Measurements from ENCODE around the gene PPIP5K1.

PPIP5K1 gene

DNA sequence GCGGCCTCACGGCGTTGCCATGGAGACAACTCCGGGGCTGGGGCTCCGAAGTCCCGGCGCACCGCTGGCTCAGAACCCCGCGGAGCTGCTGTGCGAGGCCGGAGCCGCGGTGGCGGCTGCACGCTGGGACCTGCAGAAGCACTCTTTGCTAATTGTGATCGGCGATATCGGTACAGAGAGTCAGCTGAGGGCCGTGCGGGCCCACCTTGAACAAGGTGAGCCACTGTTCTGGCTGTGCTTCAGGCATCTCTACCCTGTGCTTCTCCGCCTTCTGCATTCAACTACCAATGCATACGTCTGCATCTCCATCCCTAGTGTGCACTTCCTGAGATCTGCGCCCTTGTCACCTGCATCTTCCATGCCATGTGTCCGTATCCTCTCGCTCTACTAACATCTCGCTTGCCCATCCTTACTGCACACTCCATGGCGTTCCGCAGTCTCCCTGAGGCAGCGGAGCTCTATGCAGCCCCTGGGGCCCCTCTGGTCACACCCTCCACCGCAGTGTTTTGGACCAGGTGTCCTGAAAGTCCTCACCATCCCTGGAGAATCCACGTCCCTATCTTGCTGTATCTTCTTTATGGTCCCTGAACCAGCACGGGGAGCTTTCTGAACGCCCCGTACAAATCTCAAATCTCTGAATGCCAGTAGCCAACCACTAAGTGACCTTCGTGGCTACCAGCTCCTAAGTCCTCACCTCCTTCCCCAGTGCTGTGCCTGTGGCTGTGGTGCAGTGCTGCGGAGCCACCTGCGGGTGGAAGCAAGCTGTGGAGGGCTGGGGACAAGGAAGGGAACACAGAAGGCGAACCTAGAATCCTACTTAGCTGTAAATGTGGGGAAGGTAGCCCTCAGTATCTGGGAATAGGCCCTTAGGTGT is 78.8 kb downstream of the PPIP5K1 start:
- no peak for DNase-seq (ENCODE audit: low read depth, low spot score)
- in situ Hi-C loops (cut with HindIII; ENCODE audit: low sequenced_read_pairs) = no loop called here
- TF ChIP-seq CTCF (IDR thresholded peaks at IDR 0.05; ENCODE audit: low read depth, low read length) = peak; percentile 28
- peak overlapping the region; percentile 55 for H3K4me3 ChIP-seq (ENCODE audit: low read depth, low read length)

GRCh38 chr15:43510200-43511011 is 79.6 kb downstream of the PPIP5K1 start:
- TF ChIP-seq CTCF (IDR thresholded peaks at IDR 0.05; ENCODE audit: low read depth, low read length) = peak; percentile 50
- peak; percentile 100 for DNase-seq (ENCODE audit: low read depth, low spot score)
- in situ Hi-C loops (cut with HindIII; ENCODE audit: low sequenced_read_pairs) = no loop called here
- H3K4me3 ChIP-seq (ENCODE audit: low read depth, low read length) = peak overlapping the region; percentile 55

- no peak for TF ChIP-seq CTCF (IDR thresholded peaks at IDR 0.05; ENCODE audit: low read depth, low read length)
- DNase-seq (ENCODE audit: low read depth, low spot score) = no peak
- in situ Hi-C loops (cut with HindIII; ENCODE audit: low sequenced_read_pairs) = no loop called here
- H3K4me3 ChIP-seq (ENCODE audit: low read depth, low read length) = peak overlapping the region; percentile 55
These were observed 80.3 kb downstream of the PPIP5K1 start for GRCh38 chr15:43509660-43510199.

- DNase-seq (ENCODE audit: low read depth, low spot score) = no peak
- H3K4me3 ChIP-seq (ENCODE audit: low read depth, low read length) = no peak overlapping the region
- in situ Hi-C loops (cut with HindIII; ENCODE audit: low sequenced_read_pairs) = no loop called here
- no peak for TF ChIP-seq CTCF (IDR thresholded peaks at IDR 0.05; ENCODE audit: low read depth, low read length)
These were observed 80.9 kb downstream of the PPIP5K1 start for GRCh38 chr15:43508991-43509659.

DNA sequence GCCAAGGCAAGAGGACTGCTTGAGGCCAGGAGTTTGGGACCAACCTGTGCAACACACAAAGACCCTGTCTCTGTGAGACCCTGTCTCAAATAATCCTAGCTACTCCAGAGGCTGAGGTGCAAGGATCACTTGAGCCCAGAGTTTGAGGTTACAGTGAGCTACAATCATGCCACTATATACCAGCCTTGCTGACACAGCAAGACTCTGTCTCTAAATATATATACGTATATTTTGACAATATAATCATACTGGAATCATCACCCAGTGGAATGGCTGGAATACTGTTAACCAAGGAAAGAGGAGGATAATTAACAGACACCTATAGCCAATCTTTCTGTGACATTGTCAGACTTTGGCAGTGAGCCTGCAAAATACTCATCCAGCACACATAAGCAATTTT is 81.6 kb downstream of the PPIP5K1 start:
- in situ Hi-C loops (cut with HindIII; ENCODE audit: low sequenced_read_pairs) = no loop called here
- DNase-seq (ENCODE audit: low read depth, low spot score) = no peak
- no peak overlapping the region for H3K4me3 ChIP-seq (ENCODE audit: low read depth, low read length)
- TF ChIP-seq CTCF (IDR thresholded peaks at IDR 0.05; ENCODE audit: low read depth, low read length) = no peak

GRCh38 chr15:43505738-43506137 is 84.3 kb downstream of the PPIP5K1 start:
- in situ Hi-C loops (cut with HindIII; ENCODE audit: low sequenced_read_pairs) = no loop called here
- H3K4me3 ChIP-seq (ENCODE audit: low read depth, low read length) = no peak overlapping the region
- TF ChIP-seq CTCF (IDR thresholded peaks at IDR 0.05; ENCODE audit: low read depth, low read length) = no peak
- peak; percentile 70 for DNase-seq (ENCODE audit: low read depth, low spot score)
